GM11168 (cell line): ENCODE data around the gene FOXK1.

Source experiments
- in situ Hi-C: fragments of 300-500 bp; cut with MboI; formaldehyde crosslinking; loops from one replicate; pipeline ENCODE4 v1.12.0; 2022; ENCODE audit warnings: low sequenced_read_pairs; ENCODE audit not compliant: unreplicated experiment

Gene FOXK1

DNA sequence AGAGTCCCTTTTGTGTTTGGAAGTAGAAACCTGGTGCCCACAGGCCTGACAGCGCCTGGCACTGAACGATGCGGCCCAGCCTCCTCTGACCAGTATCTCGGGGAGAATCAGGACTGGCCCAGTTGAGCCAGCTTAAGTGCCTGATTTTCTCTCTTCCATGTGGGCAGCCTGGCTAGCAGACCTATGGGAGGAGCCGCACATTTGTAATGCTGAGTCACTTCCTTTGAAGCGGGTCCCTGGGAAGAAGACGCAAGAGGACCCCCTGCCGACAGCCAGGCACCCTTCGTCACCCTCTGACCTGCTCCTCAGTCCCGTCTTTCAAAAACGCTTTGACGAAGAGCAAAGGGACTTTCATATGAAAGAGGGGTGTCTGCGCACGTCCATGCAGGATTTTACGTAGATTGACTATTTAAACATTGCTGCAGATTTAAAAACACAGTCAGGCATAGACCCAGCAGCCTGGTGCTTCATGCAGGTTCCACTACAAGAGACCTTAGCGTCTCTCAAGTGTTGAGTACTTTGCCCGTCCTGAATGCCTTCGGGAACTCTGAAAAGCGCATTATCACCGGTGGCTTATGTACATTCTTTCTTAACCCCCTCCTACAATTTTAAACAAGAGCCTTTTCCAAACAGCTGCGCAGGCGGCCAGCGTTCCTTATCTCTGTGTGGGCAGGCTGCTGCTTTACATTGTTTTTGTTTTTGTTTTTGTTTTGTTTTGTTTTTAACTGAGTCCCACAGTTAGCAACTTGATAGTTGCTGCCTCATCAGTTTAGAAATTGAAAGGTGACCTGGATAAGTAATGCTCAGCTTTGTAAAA is 56.8 kb downstream of the FOXK1 start:
- in situ Hi-C loops = no loop called here

DNA sequence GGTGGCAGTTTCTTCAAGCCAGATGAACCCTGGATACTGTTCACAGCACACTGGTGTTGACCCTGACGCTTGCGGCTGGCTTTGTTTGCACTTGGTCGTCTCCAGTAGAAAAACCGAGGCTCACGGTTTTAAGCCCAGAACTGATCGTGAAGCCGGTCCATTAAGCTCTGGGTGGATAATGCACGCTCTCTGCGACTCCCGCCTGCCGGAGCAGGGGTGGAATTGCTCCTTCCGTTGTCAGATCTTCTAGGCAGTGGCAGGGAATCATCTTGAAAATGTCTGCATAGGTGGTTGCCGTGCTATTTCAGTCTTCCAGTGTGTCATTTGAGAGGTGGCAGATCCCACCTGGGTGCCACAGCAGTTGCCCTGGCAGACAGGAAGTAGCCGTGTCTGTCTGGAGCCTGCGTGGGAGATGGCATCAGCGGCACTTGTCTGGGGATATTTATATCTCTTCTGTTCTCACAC is 57.5 kb downstream of the FOXK1 start:
- in situ Hi-C loops = no loop called here

DNA sequence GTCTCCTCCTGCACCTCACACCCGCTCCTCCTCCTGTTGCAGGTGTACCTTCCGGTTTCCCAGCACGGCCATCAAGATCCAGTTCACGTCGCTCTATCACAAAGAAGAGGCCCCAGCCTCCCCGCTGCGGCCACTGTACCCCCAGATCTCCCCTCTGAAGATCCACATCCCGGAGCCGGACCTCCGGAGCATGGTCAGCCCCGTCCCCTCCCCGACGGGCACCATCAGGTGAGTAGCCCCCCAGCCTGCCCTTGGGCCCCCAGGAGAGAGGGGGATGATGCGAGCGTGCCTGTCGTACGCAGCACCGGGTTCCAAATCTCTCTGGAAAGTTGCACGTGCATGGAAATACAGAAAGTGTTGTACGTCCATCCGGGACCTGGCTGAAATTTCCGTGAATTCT is 58.7 kb downstream of the FOXK1 start:
- in situ Hi-C loops = loop anchor here (10.0 kb wide), 1 partner anchor 56 kb away; the partner anchor contains the start of gene FOXK1

DNA sequence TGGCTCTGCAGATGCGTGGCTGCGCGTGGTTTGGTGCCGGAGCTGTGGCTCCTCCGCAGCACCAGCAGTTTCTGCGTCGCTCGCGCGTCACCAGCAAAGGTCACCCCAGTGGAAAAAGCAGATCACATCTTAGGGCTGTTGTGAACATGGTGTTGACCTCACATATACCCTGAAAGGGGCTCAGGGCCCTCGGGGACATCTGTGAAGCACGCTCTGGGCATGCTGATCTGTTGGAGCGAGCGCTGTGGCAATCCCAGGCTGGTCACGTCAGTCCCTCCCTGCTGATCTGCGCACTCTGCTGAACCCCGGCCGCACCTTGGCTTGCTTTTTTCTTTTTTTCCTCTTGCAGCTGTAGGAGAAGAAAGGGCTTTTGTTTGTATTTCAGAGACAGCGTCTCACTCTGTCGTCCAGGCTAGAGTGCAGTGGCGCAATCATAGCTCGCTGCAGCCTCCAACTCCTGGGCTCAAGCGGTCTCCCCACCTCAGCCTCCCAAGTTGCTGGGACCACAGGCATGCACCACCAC is 60.0 kb downstream of the FOXK1 start:
- in situ Hi-C loops = loop anchor here (10.0 kb wide), 1 partner anchor 57 kb away; the partner anchor contains the start of gene FOXK1

- in situ Hi-C loops = loop anchor here (10.0 kb wide), 1 partner anchor 58 kb away; the partner anchor contains the start of gene FOXK1
Measured at GRCh38 chr7:4742852-4743251, 60.8 kb downstream of the FOXK1 start.

- in situ Hi-C loops = loop anchor here (5.0 to 10.0 kb wide), 2 partner anchors 60 to 132 kb away; partner anchors contain the start of gene FOXK1
Measured at GRCh38 chr7:4744391-4745264, 62.5 kb downstream of the FOXK1 start.

- in situ Hi-C loops = loop anchor here (5.0 to 10.0 kb wide), 2 partner anchors 61 to 133 kb away; partner anchors contain the start of gene FOXK1
Measured at GRCh38 chr7:4745265-4745919, 63.3 kb downstream of the FOXK1 start.

GRCh38 chr7:4745971-4746919 is 64.2 kb downstream of the FOXK1 start:
- in situ Hi-C loops = loop anchor here (5.0 to 10.0 kb wide), 2 partner anchors 61 to 134 kb away; partner anchors contain the start of gene FOXK1

GRCh38 chr7:4747013-4747412 is 64.9 kb downstream of the FOXK1 start:
- in situ Hi-C loops = loop anchor here (5.0 to 10.0 kb wide), 2 partner anchors 62 to 135 kb away; partner anchors contain the start of gene FOXK1

- in situ Hi-C loops = loop anchor here (5.0 to 10.0 kb wide), 2 partner anchors 63 to 135 kb away; partner anchors contain the start of gene FOXK1
Measured at GRCh38 chr7:4747746-4748145, 65.7 kb downstream of the FOXK1 start.

- in situ Hi-C loops = loop anchor here (5.0 to 10.0 kb wide), 2 partner anchors 63 to 136 kb away; partner anchors contain the start of gene FOXK1
Measured at GRCh38 chr7:4748231-4748681, 66.2 kb downstream of the FOXK1 start.

- in situ Hi-C loops = loop anchor here (5.0 to 10.0 kb wide), 2 partner anchors 65 to 137 kb away; partner anchors contain the start of gene FOXK1
Measured at GRCh38 chr7:4749363-4749762, 67.3 kb downstream of the FOXK1 start.

GRCh38 chr7:4749798-4750197 is 67.7 kb downstream of the FOXK1 start:
- in situ Hi-C loops = loop anchor here (5.0 to 10.0 kb wide), 2 partner anchors 65 to 137 kb away; partner anchors contain the start of gene FOXK1

- in situ Hi-C loops = no loop called here
Measured at GRCh38 chr7:4751398-4751947, 69.4 kb downstream of the FOXK1 start.

DNA sequence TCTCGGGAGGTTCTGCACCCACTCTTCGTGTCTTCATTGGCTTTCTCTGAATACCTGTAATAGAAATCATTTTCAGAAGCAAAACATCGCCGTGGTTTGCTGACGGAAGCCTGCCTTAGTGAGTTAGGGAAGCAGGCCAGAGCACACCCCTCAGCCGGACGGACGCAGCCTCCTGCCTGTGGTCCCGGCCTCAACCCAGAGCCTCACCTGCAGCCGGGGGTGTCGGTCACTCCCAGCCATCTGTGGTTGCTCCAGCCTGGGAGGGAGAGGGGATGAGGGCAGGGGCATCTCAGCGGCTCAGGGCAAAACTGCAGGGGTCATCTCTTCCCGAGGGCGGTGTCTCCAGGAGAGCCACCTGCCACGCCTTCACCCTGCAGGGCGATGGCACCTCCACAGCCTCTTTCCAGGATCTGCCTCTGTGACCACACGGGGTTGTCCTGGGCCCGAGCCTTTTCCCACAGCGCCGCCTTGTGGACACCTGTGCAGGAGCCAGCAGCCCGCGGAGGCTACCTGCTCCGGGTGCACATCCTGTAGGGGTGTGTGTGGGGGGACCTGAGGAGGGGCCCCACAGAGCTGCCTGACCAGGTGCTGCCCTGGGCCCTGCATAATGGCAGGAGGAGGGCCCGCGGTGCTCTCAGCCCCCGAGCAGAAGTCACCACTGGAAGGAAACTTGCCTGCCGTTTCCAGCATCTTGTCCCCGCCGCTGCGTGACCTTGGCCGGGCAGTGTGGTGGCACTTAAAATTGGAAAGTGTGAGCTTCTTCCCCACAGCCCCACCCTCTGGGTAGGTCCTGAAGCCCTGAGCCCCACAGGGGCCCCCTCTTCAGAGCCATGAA is 71.7 kb downstream of the FOXK1 start:
- in situ Hi-C loops = no loop called here

GRCh38 chr7:4754433-4755010 is 72.4 kb downstream of the FOXK1 start:
- in situ Hi-C loops = no loop called here

DNA sequence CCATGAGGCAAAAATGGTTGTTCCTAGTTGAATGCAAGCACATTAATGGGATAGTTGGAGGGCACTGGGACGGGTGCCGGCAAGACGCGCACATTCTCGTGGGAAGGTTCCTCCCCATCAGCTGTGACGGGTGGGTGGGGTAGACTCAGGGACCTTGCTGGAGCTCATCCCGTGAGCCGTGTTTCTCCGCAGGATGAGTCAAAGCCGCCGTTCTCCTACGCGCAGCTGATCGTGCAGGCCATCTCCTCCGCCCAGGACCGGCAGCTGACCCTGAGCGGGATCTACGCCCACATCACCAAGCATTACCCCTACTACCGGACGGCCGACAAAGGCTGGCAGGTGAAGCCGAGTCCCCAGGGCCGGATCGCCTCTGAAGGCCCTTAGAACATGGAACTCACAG is 73.0 kb downstream of the FOXK1 start:
- in situ Hi-C loops = no loop called here
